NCI-H2227 treated with DMSO at 0.1 percent for 48 hours (cell line): ENCODE data around the gene RPL37A.

Experiments used
- DNase-seq: peaks from one replicate; lab custom pipeline; 2025; lab: John Stamatoyannopoulos, UW

Gene RPL37A

GRCh38 chr2:216498379-216499352 is at the start of gene RPL37A:
RPL37A (plus strand) TSS chr2:216498844; CDS start chr2:216498875, 31 bp downstream.
- DNase-seq: peak; percentile 99

DNA sequence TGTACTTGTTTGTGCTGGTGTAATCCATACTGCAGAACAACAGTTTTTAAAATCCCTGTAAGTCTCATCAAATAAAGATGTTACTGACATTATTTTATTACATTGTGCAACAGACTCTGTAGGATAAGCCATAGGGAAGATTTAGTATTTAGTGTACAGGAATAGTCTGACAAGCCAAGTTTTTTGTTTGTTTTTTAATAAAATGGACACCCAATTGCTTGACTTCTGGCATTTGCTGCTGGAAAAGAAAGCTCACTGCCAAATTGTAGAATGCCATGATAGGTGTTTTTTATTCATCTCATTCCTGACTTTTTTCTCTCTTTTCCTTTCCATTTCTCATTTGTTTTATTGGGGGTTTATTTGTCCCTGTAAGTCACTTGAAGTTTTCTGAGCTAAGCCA is 48.3 kb upstream of the RPL37A start:
- DNase-seq: no peak

GRCh38 chr2:216450784-216451183 is 47.9 kb upstream of the RPL37A start:
- no peak for DNase-seq

DNA sequence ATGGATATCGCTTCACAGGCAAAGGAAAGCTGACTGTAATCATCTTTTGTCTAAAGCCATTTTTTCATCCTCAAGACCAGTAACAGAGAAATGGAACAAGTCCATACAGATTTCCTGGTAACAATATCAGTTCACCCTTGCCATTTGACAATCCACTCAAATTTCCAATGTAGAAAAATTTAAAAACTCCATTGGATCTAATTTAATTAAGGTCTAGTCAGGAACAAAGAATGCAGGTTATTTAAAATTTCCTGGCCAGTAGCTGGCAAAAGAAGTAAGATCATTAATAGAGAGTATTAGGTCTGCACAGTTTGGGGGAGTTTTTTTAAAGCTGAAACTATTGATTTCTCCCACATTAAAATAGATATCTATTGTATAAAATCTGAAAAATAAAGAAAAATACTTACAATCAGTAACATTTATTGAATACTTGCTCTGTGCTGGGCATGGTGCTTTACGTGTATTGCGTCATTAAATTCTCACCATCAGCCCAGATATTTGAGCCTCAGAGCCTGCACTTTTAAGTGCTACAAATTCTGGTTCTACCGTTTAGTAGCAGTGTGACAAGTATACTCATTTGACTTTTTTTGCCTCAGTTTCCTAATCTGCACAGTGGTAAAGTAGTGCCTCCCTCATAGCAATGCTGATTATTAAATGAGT is 44.6 kb upstream of the RPL37A start:
- no peak for DNase-seq

DNA sequence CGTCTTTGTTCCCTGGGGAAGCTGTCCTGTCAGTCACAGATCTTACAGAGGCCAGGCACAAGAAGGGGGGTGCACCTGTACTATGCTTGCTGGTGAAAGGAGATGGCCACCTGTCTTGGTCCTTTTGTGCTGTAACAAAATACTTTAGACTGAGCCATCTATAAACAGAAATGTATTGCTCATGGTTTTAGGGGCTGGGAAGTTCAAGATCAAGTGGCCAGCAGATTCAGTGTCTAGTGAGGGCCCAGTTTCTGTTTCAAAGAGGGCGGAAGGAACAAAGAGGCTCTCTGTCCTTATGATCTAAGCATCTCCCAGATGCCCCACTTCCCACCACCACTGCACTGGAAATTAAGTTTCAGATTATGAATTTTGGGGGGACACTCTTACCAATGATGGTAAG is 35.5 kb upstream of the RPL37A start:
- no peak for DNase-seq

GRCh38 chr2:216464104-216464720 is 34.4 kb upstream of the RPL37A start:
- peak; percentile 90 for DNase-seq

DNA sequence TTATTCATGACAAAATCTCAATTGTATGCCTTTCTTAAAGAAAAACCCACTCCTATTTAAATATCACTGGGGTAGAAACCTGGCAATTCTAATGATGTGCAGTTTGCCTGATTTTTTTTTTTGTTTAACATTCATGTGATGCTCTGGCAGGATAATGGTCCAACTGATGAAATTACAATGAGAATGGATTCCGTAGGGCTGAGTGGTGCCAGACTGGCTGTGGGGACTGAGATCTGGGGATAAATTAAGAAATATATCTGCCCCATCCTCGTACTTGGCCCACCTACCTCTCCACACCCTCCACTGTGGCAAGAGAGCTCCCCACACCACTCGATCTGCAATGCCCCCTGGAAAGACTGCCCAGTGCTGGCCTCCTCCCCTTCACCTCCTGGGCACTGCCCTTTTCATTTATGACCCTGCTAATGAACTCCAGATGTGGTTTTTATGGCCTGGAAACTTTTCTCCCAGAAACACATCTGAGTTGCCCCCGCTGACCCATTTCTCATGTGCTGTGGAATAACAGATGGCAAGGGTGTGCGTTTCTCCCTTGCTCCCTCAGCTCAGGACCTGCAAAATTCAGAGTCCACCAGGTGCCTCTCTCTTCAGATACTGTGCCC is 33.0 kb upstream of the RPL37A start:
- no peak for DNase-seq

DNA sequence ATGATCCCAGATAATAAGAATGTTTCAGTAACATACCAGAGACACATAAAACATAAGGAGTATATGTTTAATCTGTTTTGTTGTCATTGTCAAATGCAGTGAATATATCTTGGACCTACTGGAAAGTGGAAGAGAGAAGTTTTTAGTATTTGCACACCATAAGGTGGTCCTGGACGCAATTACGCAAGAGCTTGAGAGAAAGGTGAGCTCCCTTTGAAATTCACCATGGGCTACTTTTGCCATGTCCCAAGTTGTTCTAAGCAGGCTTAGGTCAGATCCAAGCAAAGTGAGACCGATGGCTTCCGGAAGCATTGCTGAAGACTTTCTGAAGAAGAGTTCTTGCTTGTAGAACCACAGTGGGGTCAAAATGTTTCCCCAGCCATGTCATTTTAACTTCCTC is 30.8 kb upstream of the RPL37A start:
- DNase-seq: no peak

- no peak for DNase-seq
Measured at GRCh38 chr2:216469661-216470060, 29.0 kb upstream of the RPL37A start.

- DNase-seq: no peak
Measured at GRCh38 chr2:216473187-216473586, 25.5 kb upstream of the RPL37A start.

DNA sequence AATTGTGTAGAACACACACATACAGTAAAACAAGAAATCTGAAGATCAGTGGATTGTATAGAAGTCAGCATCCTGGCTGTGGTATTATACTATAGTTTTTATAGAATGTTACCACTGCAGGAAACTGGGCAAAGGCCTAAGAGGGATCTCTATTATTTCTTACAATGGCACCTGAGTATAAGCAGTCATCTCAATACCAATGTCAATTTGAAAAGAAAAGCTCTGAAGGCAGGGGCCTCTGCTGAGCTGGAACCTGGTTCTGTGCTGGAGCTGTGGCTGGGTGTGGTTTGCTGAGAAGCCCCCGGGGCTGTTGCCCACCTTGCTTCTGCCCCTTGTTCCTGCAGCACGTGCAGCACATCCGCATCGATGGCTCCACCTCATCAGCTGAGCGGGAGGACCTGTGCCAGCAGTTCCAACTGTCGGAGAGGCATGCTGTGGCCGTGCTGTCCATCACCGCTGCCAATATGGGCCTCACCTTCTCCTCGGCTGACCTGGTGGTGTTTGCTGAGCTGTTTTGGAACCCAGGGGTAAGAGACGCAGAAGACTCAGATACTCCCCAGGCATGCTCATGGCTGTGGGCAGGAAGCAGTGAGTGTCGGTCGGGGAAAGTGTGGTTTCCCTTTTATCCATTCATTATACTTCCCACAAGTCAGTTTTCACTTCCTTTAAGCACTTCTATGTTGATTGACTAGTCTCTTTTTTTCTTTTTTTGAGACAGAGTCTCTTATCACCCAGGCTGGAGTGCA is 23.5 kb upstream of the RPL37A start:
- DNase-seq: no peak

GRCh38 chr2:216475767-216476166 is 22.9 kb upstream of the RPL37A start:
- no peak for DNase-seq

DNA sequence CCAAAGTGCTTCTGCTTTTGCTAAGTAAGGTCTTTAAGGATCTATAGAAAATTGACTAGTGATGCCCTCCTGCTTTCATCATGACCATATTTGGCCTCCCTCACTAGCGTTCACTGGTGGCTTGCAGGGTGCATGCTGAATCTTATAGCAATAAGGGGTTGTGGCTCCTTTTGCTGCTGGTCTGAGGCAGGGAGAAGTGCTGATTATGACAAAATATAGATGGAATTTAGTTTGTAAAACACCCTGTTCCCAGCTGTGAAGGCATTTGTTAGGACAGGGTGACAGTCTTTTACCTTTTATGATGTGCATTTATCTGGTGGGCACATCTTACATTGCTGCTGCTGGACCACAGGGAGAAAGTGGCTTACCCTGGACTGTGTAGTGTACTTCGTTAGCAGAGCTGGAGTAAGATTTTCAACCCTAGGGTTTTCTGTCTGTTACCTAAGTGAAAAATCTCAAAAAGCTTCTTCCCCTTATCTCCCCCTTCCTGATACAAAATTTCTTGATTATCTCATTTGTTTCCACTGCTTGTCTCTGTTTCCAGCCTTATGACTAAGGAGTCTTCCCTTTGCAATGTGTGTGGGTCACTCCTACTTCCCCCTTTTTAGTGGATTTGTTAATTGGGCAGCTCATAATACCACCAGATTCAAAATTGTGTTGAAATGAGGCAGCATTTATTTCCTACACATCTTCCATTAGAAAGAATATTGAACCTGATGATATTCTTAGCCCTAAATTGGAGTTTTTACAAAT is 21.2 kb upstream of the RPL37A start:
- DNase-seq: no peak

- no peak for DNase-seq
Measured at GRCh38 chr2:216478151-216478550, 20.5 kb upstream of the RPL37A start.

DNA sequence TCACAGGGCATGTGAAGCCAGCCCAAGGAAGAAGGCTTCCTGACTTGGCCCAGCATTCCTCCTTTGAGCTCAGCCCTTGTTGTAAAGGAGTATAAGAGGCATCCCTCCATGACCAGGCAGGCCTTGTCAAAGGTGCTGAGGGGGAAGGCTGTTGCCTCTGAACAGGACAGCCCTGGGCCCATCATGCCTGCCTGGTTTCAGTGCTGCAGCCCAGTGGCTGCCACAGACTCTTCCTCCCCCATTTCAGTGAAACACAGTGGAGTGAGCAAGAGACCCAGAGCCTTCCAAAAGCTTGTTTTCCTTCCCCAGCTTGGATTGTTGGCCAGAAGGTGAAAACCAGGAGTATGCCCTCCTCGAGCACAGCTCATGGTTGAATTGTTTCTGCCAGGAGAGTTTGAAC is 19.9 kb upstream of the RPL37A start:
- DNase-seq: no peak

DNA sequence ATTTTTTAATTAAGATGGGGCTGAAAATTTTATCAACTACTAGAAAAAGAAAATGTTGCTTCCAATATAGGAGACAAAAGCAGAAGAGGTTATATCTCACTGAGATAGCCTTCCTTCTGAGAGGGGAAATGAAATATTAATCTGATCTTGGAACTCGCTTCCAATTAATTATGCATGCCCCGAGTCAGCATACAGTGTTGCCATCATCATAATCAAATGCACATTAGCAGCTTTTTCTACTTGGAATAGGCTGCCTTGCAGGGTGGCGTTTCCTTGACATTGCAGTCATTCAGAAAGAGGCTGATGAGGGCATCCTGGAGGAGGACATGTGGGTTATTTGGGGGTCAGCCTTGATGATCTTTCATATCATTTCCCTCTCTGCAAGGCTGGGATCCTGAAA is 18.4 kb upstream of the RPL37A start:
- DNase-seq: no peak

DNA sequence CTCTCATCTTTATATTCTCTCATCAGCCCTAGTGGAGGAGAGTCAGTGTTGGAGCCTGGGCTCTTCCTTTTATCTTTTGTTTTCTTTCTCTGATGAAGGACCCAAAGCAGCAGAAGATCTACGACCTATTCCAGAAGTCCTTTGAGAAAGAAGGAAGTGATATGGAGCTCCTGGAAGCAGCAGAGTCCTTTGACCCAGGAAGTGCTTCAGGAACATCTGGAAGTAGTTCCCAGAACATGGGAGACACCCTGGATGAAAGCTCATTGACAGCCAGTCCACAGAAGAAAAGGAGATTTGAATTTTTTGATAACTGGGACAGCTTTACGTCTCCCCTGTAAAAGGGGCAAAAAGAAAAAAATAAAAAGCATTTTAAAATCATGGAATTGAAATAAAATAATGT is 16.0 kb upstream of the RPL37A start:
- no peak for DNase-seq

DNA sequence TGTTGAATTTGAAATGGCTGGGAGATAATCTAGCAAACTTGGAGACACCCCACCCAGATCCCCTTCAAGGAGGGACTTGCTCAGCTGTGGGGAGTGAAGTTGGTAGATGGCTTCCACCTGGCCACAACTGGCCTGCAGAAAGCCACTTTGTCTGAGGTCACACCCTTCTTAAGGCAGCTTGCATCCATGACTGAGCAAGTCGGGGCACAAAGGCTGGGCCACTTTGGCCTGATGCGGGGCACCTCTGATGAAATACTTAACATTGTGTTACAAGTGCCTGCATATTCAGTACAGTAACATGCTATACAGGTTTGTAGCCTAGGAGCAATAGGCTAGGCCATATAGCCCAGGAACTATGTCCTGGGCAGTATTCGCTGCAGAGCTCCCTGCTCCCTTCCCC is 13.4 kb upstream of the RPL37A start:
- no peak for DNase-seq

- DNase-seq: no peak
Measured at GRCh38 chr2:216485745-216486144, 12.9 kb upstream of the RPL37A start.

- no peak for DNase-seq
Measured at GRCh38 chr2:216486271-216486670, 12.4 kb upstream of the RPL37A start.

DNA sequence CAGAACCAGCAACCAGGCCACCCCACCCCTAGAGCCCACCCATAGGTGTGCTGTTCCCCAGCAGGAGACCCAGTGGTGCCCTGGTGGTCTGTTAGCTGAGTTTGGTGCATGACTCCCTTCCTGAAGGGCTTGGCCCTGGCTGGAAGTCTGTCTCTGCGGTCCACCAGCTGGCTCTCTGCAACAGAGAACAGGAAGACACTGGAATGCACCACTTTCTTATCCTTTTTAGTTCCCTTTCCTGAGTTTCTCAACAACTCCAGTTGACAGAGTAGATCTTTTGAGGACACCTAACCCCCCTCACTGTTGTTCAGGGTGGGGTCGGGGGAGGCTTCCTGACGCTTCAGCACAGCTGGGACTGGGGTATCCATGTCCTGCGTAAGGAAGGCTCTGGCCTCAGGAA is 11.9 kb upstream of the RPL37A start:
- no peak for DNase-seq
